GM12878 (cell line): ENCODE data around the gene MZT2A. TPM values are rescaled to one million over a fixed set of nuclear protein-coding genes. Genes with fewer than 3 reads are reported as not detected.
"Not testable (repeated sequence)": the region's sequence is repeated elsewhere in the genome, so short reads cannot be mapped to it uniquely, and the experiment has no call there.

Source experiments
- ATAC-seq: fragments of 200-7000 bp; cut with Tn5 transposase; 3 replicates; pipeline ENCODE4 v1.9.1; 2020; ENCODE audit warnings: mild to moderate bottlenecking, moderate library complexity
- BruUV-seq: library from RNA; stranded (reverse); fragments of 400-500 nt; replicated peaks from 2 replicates; lab custom pipeline; 2021; lab: Mats Ljungman, UMichigan
- CTCF ChIA-PET: fragments of 300-600 bp; sonication (Branson Sonifier 250); formaldehyde crosslinking; extraction: SDS; loops from one replicate; lab custom pipeline; 2021; ENCODE audit warnings: inconsistent platforms; lab: Yijun Ruan, JAX
- POLR2A ChIA-PET: fragments of 350-600 bp; formaldehyde crosslinking; extraction: SDS; loops from one replicate; lab custom pipeline; 2021; ENCODE audit warnings: inconsistent platforms; lab: Charles Lee
- RAD21 ChIA-PET: fragments of 300-600 bp; sonication (Branson Sonifier 250); formaldehyde crosslinking; loops from one replicate; lab custom pipeline; 2023; ENCODE audit warnings: antibody characterized with exemption; ENCODE audit not compliant: unreplicated experiment; lab: Charles Lee
- SMC1A ChIA-PET: fragments of 300-600 bp; sonication (Branson Sonifier 250); formaldehyde crosslinking; loops from one replicate; lab custom pipeline; 2023; ENCODE audit not compliant: unreplicated experiment, uncharacterized antibody; lab: Charles Lee
- DNase-seq: peaks from one replicate; pipeline ENCODE4 v3.0.0-alpha.2; 2011; ENCODE audit warnings: low read depth, low spot score
- FAIRE-seq: peaks from 3 replicates; lab custom pipeline; 2011; peaks lifted over from hg19 to GRCh38; lab: Jason Lieb, UNC
- H2AFZ ChIP-seq: 2 replicates; pipeline ENCODE4 v1.6.0; 2011; ENCODE audit warnings: low read depth, low read length, control low read depth; ENCODE audit not compliant: control insufficient read depth
- H3K27ac ChIP-seq: 2 replicates; pipeline ENCODE4 v1.5.1; 2011; ENCODE audit warnings: control low read depth; ENCODE audit not compliant: control insufficient read depth, insufficient read depth
- H3K27me3 ChIP-seq, 2 experiments: replicated peaks in 1 of 2; 2 replicates each; pipeline versions ENCODE4 v1.6.0 to v1.6.1; 2011; ENCODE audit warnings: low read length in 1 of 2; ENCODE audit not compliant: control insufficient read depth in 2 of 2, insufficient read depth in 2 of 2
- H3K36me3 ChIP-seq, 2 experiments: 2 replicates each; pipeline ENCODE4 v1.5.1; 2011; ENCODE audit warnings: low read length in 1 of 2; ENCODE audit not compliant: control insufficient read depth in 2 of 2, insufficient read depth in 2 of 2
- H3K4me1 ChIP-seq: 2 replicates; pipeline ENCODE4 v1.6.1; 2011; ENCODE audit warnings: mild to moderate bottlenecking, low read length, moderate library complexity, mixed read lengths; ENCODE audit not compliant: control insufficient read depth, insufficient read depth
- H3K4me2 ChIP-seq: 2 replicates; pipeline ENCODE4 v1.6.0; 2011; ENCODE audit warnings: control low read depth; ENCODE audit not compliant: control insufficient read depth, insufficient read depth
- H3K4me3 ChIP-seq: fragments of 200-600 bp; sonication (generic); 2 replicates; pipeline ENCODE4 v1.5.1; 2016
- H3K79me2 ChIP-seq: 2 replicates; pipeline ENCODE4 v1.6.0; 2011; ENCODE audit warnings: low read length; ENCODE audit not compliant: control insufficient read depth, insufficient read depth
- H3K9ac ChIP-seq: 2 replicates; pipeline ENCODE4 v1.8.0; 2011; ENCODE audit warnings: low read length, control low read depth, mixed read lengths; ENCODE audit not compliant: control insufficient read depth, insufficient read depth
- H3K9me3 ChIP-seq: replicated peaks from 3 replicates; pipeline ENCODE4 v1.5.1; 2011; ENCODE audit warnings: mild to moderate bottlenecking, low read length; ENCODE audit not compliant: control insufficient read depth, insufficient read depth
- H4K20me1 ChIP-seq: 2 replicates; pipeline ENCODE4 v1.6.0; 2011; ENCODE audit not compliant: control insufficient read depth, insufficient read depth
- whole genome bisulfite sequencing: methylation state at CpG from one replicate; pipeline ENCODE4 v1.1.6; 2016; ENCODE audit warnings: low lambda C conversion rate; ENCODE audit not compliant: insufficient replicate concordance, insufficient coverage; ENCODE audit errors: missing lambda C conversion rate; 5-methylcytosine and 5-hydroxymethylcytosine counted together
- in situ Hi-C: fragments of 300-500 bp; cut with MboI; formaldehyde crosslinking; loops from 9 replicates; pipeline ENCODE4 v1.14.3; 2018; ENCODE audit warnings: mixed read lengths
- intact Hi-C: fragments of 100-400 bp; cut with micrococcal nuclease; formaldehyde crosslinking; loops from one replicate; pipeline ENCODE4 v1.14.2; 2022; ENCODE audit not compliant: unreplicated experiment
- polyA plus RNA-seq, 11 experiments: library from polyadenylated mRNA; depleted of rRNA in 4 of 11; unstranded in 6 of 11; stranded (reverse) in 5 of 11; fragments of >200 nt; fragmentation: Nextera tagmentation in 4 of 11; fragmentation: Illumina TruSeq in 1 of 11; extraction: Ambion mirVana in 4 of 11; extraction: Trizol in 1 of 11; gene quantifications; 1 replicate in 1 of 11; 2 replicates in 10 of 11; pipeline versions ENCODE4 v1.2.1 to v1.2.3, GENCODE V29; 2011 to 2016; ENCODE audit warnings: inconsistent platforms in 2 of 11, missing spikeins in 2 of 11, low read depth in 1 of 11
- total RNA-seq, 4 experiments: library from RNA; depleted of rRNA in 3 of 4; stranded (reverse); fragments of >200 nt in 3 of 4; fragmentation: Illumina TruSeq in 1 of 4; extraction: Trizol in 1 of 4; gene quantifications; 2 replicates each; pipeline versions ENCODE4 v1.2.1 to v1.2.3, GENCODE V29; 2013 to 2021

MZT2A gene
- total and polyA plus RNA-seq, 10 of the 15 experiments (the other 5 are each of a cell fraction or from before 2014, with no cell fraction given): 6.3 to 325 (median 151) TPM

DNA sequence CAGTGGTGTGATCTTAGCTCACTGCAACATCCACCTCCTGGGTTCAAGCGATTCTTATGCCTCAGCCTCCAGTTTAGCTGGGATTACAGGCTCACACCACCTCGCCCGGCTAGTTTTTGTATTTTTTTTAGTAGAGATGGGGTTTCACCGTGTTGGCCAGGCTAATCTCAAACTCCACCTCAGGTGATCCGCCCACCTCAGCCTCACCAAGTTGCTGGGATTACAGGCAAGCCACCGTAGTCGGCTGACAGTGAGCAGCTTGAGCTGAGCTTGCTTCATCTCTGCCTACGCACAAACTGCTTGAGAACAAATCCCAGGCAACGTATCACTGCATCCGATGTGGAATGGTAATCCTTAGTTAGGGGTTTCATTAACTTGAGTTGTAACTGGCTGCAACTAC, 24.5 kb downstream of the MZT2A start:
- SMC1A ChIA-PET, H4K20me1 ChIP-seq, H3K9me3 ChIP-seq, in situ Hi-C loops, H3K4me3 ChIP-seq, H3K27me3 ChIP-seq, H2AFZ ChIP-seq, RAD21 ChIA-PET, FAIRE-seq, CTCF ChIA-PET, intact Hi-C loops, H3K36me3 ChIP-seq, ATAC-seq, H3K79me2 ChIP-seq, BruUV-seq, H3K4me1 ChIP-seq, H3K4me2 ChIP-seq, DNase-seq, H3K27ac ChIP-seq, H3K9ac ChIP-seq, POLR2A ChIA-PET: not testable (repeated sequence)
- WGBS: 85% methylated on average over 10 of the region's 10 CpGs

DNA sequence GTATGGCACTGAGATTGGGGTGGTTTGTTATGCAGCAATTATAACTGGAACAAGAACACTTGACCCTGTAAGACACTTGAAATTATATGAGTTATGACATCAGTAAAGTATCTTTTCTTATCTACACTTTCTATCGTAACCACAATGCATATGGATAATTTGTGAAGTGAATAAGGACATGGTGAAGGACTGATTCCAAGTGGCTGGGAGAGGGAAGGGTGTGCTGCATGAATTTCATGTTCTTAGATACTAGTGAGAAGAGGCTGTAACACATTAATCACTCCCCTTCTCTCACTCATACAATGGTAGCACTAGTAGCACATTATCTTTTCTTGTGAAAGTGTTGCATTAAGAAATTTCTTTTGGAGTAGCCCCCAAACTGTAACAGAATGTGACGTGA, 37.3 kb downstream of the MZT2A start:
- ATAC-seq, H3K4me1 ChIP-seq, H3K79me2 ChIP-seq, H3K4me2 ChIP-seq, H3K4me3 ChIP-seq, RAD21 ChIA-PET, CTCF ChIA-PET, H3K36me3 ChIP-seq, BruUV-seq, H3K9me3 ChIP-seq, intact Hi-C loops, H4K20me1 ChIP-seq, H3K27ac ChIP-seq, H2AFZ ChIP-seq, DNase-seq, SMC1A ChIA-PET, POLR2A ChIA-PET, H3K27me3 ChIP-seq, FAIRE-seq, H3K9ac ChIP-seq: not testable (repeated sequence)
- WGBS: 11% methylated on average over 1 of the region's 2 CpGs
- in situ Hi-C loops: loop anchor here (10.0 kb wide), 1 partner anchor 1240 kb away; no protein-coding TSS in a partner anchor

DNA sequence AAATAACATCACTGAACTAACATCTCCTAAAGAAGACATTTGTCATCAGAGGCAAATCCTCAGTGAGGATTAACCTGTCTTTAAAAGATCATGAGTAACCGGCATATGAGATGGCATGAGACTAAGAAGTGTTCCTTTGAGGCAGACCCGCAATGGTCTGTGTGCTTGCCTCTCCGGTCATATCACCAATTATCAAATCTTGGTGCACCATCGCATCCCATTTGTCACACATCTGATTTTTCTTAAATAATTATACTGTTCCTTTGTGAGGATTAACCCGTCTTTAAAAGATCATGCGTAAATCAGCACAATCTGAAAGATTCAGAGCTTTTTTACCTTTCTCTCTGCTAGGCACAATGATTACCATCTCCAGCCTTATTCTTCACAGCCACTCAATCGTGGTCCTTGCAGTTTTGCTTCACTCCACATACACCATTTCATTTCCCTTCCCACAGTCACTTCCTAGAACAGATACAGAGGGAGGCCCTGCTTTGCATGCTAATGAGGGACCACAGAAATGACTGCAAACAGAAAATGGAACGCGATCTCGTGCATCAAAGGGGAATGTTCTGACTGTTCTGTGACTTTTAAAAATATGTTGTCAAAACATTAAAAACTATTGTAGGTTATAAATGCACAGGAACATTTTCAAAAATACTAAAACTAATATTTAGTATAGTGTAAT, 40.8 kb downstream of the MZT2A start:
- intact Hi-C loops, H2AFZ ChIP-seq, POLR2A ChIA-PET, H4K20me1 ChIP-seq, H3K79me2 ChIP-seq, H3K27ac ChIP-seq, H3K36me3 ChIP-seq, H3K27me3 ChIP-seq, H3K4me3 ChIP-seq, H3K9ac ChIP-seq, H3K9me3 ChIP-seq, RAD21 ChIA-PET, CTCF ChIA-PET, SMC1A ChIA-PET, BruUV-seq, H3K4me1 ChIP-seq, DNase-seq: not testable (repeated sequence)
- in situ Hi-C loops: loop anchor here (10.0 kb wide), 1 partner anchor 1237 kb away; no protein-coding TSS in a partner anchor
- peak; percentile 95 for FAIRE-seq
- H3K4me2 ChIP-seq: peak overlapping the region; percentile 33; the same call in 1 of the 2 replicates
- ATAC-seq: peak; percentile 44
- 49% methylated on average over 8 of the region's 10 CpGs for WGBS

DNA sequence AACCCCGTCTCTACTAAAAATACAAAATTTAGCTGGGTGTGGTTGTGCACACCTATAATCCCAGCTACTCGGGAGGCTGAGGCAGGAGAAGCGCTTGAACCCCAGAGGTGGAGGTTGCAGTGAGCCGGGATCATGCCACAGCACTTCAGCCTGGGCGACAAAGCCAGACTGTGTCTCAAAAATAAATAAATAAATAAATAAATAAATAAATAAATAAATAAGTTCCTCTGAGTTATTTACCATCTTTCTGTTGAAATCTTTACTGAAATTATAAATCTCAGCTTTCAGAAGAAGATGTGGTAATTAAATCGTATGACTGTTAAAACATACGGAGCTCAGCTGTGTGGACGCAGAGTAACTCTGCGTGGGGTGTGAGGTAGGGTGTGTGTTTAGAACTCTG, 44.2 kb downstream of the MZT2A start:
- RAD21 ChIA-PET, intact Hi-C loops, H2AFZ ChIP-seq, POLR2A ChIA-PET, H3K9me3 ChIP-seq, H3K27ac ChIP-seq, H3K27me3 ChIP-seq, BruUV-seq, H3K4me1 ChIP-seq, SMC1A ChIA-PET, DNase-seq, H3K4me3 ChIP-seq, H3K79me2 ChIP-seq, H3K36me3 ChIP-seq, CTCF ChIA-PET, H3K4me2 ChIP-seq, FAIRE-seq, H3K9ac ChIP-seq, H4K20me1 ChIP-seq, in situ Hi-C loops, ATAC-seq: not testable (repeated sequence)
- WGBS: 88% methylated on average over 9 of the region's 9 CpGs
